Measurements from ENCODE around the gene SNTG2. TPM values are rescaled to one million over a fixed set of nuclear protein-coding genes. Genes with fewer than 3 reads are reported as not detected.

SNTG2 gene
- total RNA-seq, 5 donors from 2014 or later (not counting 1 experiment from before 2014, with no cell fraction given), result 0.86 to 4.8 (median 2.7) TPM

- Mint-ChIP-seq H3K27ac (no peak overlapping the region), H3K4me3 (no peak overlapping the region), H3K9me3 (peaks cover 0 to 3% (median 0%) of the 10 kb centered on the region in 3 donors), H3K27me3 (peaks cover 10 to 22% of the 10 kb centered on the region in 2 donors), H3K36me3 (no peaks in the 10 kb centered on the region), H3K4me1 (peaks cover 0 to 5% (median 4%) of the 10 kb centered on the region in 3 donors)
- Histone ChIP-seq H3K4me3 (ENCODE audit: control insufficient read depth in 1 of 2, extremely low read depth in 1 of 2, low read length in 1 of 2) (no peak overlapping the region), H3K4me1 (ENCODE audit: control insufficient read depth in 1 of 2, extremely low read depth in 1 of 2, insufficient read depth in 2 of 2, low read length in 2 of 2) (no peaks in the 10 kb centered on the region), H3K36me3 (ENCODE audit: control insufficient read depth in 2 of 2, extremely low read depth in 1 of 2, insufficient read depth in 1 of 2, low read length in 1 of 2) (no peaks in the 10 kb centered on the region), H3K9me3 (no peaks in the 10 kb centered on the region), H3K27me3 (replicated peaks in 1 of 2; ENCODE audit: control insufficient read depth in 2 of 2, extremely low read depth in 1 of 2, insufficient read depth in 2 of 2, low read length in 1 of 2) (peaks cover 0 to 12% of the 10 kb centered on the region in 2 experiments), H3K27ac (ENCODE audit: low read length) (no peak overlapping the region)
- ChIA-PET CTCF (no interaction called here), POLR2A (no interaction called here)
- DNase-seq (no peak), ATAC-seq (replicated peaks in 1 of 4) (no peak)
- WGBS (ENCODE audit: insufficient coverage), result 70% methylated on average over 2 of the region's 8 CpGs
Measured at GRCh38 chr2:1052771-1053191, 102.1 kb downstream of the SNTG2 start.

DNA sequence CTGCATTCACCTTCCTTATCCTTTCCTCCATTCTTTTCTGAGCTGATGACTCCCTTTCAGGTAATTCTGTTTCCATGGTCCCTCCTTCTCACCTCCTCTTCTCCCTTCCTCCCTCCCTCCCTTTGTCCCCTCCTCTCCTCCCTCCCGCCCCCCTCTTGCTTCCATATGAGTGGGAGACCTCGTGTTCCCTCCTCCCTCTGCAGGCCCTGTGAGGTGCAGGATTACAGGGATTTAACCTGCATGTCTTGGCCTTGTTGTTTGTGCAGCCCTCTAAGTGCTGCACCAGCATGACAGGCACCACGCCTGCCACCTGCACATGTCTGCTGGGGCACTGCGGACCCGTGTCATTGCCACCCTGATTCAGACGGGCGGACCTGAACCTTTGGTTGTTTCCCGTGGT, 103.1 kb downstream of the SNTG2 start:
- no peak overlapping the region for H3K4me3 Mint-ChIP-seq
- Histone ChIP-seq H3K27ac (ENCODE audit: low read length) (no peak overlapping the region), H3K9me3 (no peaks in the 10 kb centered on the region), H3K36me3 (ENCODE audit: control insufficient read depth in 2 of 2, extremely low read depth in 1 of 2, insufficient read depth in 1 of 2, low read length in 1 of 2) (no peaks in the 10 kb centered on the region), H3K4me3 (ENCODE audit: control insufficient read depth in 1 of 2, extremely low read depth in 1 of 2, low read length in 1 of 2) (no peak overlapping the region), H3K27me3 (replicated peaks in 1 of 2; ENCODE audit: control insufficient read depth in 2 of 2, extremely low read depth in 1 of 2, insufficient read depth in 2 of 2, low read length in 1 of 2) (peaks cover 2 to 12% of the 10 kb centered on the region in 2 experiments), H3K4me1 (ENCODE audit: control insufficient read depth in 1 of 2, extremely low read depth in 1 of 2, insufficient read depth in 2 of 2, low read length in 2 of 2) (no peaks in the 10 kb centered on the region)
- H3K9me3 Mint-ChIP-seq, result peaks cover 0 to 3% (median 0%) of the 10 kb centered on the region in 3 donors
- DNase-seq (no peak), ATAC-seq (replicated peaks in 1 of 4) (no peak)
- CTCF ChIA-PET, result no interaction called here
- peaks cover 0 to 5% (median 4%) of the 10 kb centered on the region in 3 donors for H3K4me1 Mint-ChIP-seq
- no peaks in the 10 kb centered on the region for H3K36me3 Mint-ChIP-seq
- H3K27ac Mint-ChIP-seq, result no peak overlapping the region
- peaks cover 7 to 22% of the 10 kb centered on the region in 2 donors for H3K27me3 Mint-ChIP-seq
- WGBS (ENCODE audit: insufficient coverage), result 70% methylated on average over 8 of the region's 8 CpGs
- POLR2A ChIA-PET, result no interaction called here

DNA sequence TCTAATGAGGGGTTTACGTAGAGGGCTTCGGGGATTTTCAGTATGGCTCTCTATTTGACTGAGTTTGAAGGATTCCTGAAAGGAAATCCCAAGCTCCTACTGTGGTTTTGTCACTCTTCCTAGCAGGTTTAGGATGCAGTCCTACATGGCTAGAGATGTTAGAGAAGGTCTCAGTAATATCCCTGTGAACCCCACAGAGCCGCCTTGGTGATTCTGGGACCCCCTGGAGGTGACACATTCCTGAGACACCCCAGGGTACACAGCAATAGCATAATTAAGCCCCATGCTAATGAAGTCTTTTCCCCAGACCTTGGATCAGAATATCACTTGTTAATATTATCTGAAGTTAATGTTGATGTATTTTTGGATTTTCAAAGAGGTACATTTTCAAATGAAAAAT, 103.8 kb downstream of the SNTG2 start:
- H3K9me3 Mint-ChIP-seq, result peaks cover 0 to under 1% (median 0%) of the 10 kb centered on the region in 3 donors
- H3K36me3 Mint-ChIP-seq, result no peaks in the 10 kb centered on the region
- WGBS (ENCODE audit: insufficient coverage), result no CpG with 5 or more reads among the region's 3 CpGs

DNA sequence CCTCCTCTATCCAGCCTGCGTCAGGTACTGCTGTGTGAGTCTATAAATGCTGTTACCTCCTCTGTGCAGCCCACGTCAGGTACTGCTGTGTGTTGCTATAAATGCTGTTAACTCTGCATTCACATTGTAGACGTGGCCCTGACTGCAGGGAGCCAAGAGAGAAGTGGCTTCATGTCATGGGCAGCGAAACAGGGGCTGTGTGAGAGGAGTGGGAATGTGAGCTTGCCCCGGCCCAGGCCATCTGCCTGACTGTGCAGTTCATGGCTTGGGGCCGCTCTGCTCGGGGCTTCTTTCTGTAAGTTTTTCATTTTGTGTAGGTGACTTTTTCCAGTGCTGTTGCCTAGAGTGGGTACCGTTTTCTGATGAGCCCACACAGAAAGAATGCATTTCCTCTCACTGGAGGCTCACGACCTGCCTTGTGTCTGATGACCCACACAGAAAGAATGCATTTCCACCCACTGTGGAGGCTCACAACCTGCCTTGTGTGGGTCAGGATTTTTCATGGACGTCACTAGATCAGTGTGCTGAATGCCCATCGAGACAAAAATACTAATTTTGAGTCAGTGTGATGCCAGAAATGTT, 104.5 kb downstream of the SNTG2 start:
- no peak overlapping the region for H3K27ac Mint-ChIP-seq
- H3K4me1 ChIP-seq (ENCODE audit: control insufficient read depth in 1 of 2, extremely low read depth in 1 of 2, insufficient read depth in 2 of 2, low read length in 2 of 2), result no peaks in the 10 kb centered on the region
- CTCF ChIA-PET, result no interaction called here
- peaks cover 2 to 12% of the 10 kb centered on the region in 2 experiments for H3K27me3 ChIP-seq (replicated peaks in 1 of 2; ENCODE audit: control insufficient read depth in 2 of 2, extremely low read depth in 1 of 2, insufficient read depth in 2 of 2, low read length in 1 of 2)
- no peak overlapping the region for H3K4me3 Mint-ChIP-seq
- no peaks in the 10 kb centered on the region for H3K9me3 Mint-ChIP-seq
- no peaks in the 10 kb centered on the region for H3K36me3 ChIP-seq (ENCODE audit: control insufficient read depth in 2 of 2, extremely low read depth in 1 of 2, insufficient read depth in 1 of 2, low read length in 1 of 2)
- WGBS (ENCODE audit: insufficient coverage), result 70% methylated on average over 8 of the region's 11 CpGs
- DNase-seq, result no peak
- H3K4me1 Mint-ChIP-seq, result peaks cover 0 to 5% (median 4%) of the 10 kb centered on the region in 3 donors
- H3K4me3 ChIP-seq (ENCODE audit: control insufficient read depth in 1 of 2, extremely low read depth in 1 of 2, low read length in 1 of 2), result no peak overlapping the region
- H3K36me3 Mint-ChIP-seq, result no peaks in the 10 kb centered on the region
- POLR2A ChIA-PET, result no interaction called here
- H3K27me3 Mint-ChIP-seq, result peaks cover 7 to 15% of the 10 kb centered on the region in 2 donors
- no peak overlapping the region for H3K27ac ChIP-seq (ENCODE audit: low read length)
- no peak for ATAC-seq (replicated peaks in 1 of 4)
- no peaks in the 10 kb centered on the region for H3K9me3 ChIP-seq

More for the DNA sequence above, 103.8 kb downstream of the SNTG2 start:
- Mint-ChIP-seq H3K27ac (no peak overlapping the region), H3K4me3 (no peak overlapping the region), H3K27me3 (peaks cover 7 to 19% of the 10 kb centered on the region in 2 donors), H3K4me1 (peaks cover 0 to 5% (median 4%) of the 10 kb centered on the region in 3 donors)
- H3K27ac ChIP-seq (ENCODE audit: low read length), result no peak overlapping the region
- no peak for ATAC-seq (replicated peaks in 1 of 4)
- H3K27me3 ChIP-seq (replicated peaks in 1 of 2; ENCODE audit: control insufficient read depth in 2 of 2, extremely low read depth in 1 of 2, insufficient read depth in 2 of 2, low read length in 1 of 2), result peaks cover 2 to 12% of the 10 kb centered on the region in 2 experiments
- no peaks in the 10 kb centered on the region for H3K36me3 ChIP-seq (ENCODE audit: control insufficient read depth in 2 of 2, extremely low read depth in 1 of 2, insufficient read depth in 1 of 2, low read length in 1 of 2)
- DNase-seq, result no peak
- no peak overlapping the region for H3K4me3 ChIP-seq (ENCODE audit: control insufficient read depth in 1 of 2, extremely low read depth in 1 of 2, low read length in 1 of 2)
- H3K4me1 ChIP-seq (ENCODE audit: control insufficient read depth in 1 of 2, extremely low read depth in 1 of 2, insufficient read depth in 2 of 2, low read length in 2 of 2), result no peaks in the 10 kb centered on the region
- ChIA-PET POLR2A (no interaction called here), CTCF (no interaction called here)
- H3K9me3 ChIP-seq, result no peaks in the 10 kb centered on the region

DNA sequence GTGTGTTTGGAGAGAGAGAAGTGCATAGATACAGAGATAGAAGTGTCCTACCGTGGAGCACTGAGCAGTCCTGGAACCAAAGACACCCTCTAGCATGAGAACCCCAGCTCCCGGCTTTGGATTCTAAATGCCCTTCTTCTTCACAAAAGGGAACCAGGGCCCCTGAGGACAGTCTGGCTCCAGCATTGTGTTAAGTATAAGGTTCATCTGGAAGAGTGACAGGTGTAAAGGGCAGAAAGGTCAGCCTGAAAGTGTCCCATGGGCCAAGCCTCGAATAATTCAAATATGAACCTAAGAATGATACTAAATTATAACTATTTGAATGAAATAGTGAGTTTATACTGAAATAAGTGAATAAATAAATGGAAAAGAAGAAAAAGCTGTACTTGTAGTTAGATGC, 109.7 kb downstream of the SNTG2 start:
- no peak for ATAC-seq (replicated peaks in 1 of 4)
- H3K27ac Mint-ChIP-seq, result no peak overlapping the region
- no peaks in the 10 kb centered on the region for H3K9me3 Mint-ChIP-seq
- Histone ChIP-seq H3K4me1 (ENCODE audit: control insufficient read depth in 1 of 2, extremely low read depth in 1 of 2, insufficient read depth in 2 of 2, low read length in 2 of 2) (no peaks in the 10 kb centered on the region), H3K9me3 (no peaks in the 10 kb centered on the region), H3K27ac (ENCODE audit: low read length) (no peak overlapping the region), H3K4me3 (ENCODE audit: control insufficient read depth in 1 of 2, extremely low read depth in 1 of 2, low read length in 1 of 2) (no peak overlapping the region), H3K36me3 (ENCODE audit: control insufficient read depth in 2 of 2, extremely low read depth in 1 of 2, insufficient read depth in 1 of 2, low read length in 1 of 2) (no peaks in the 10 kb centered on the region), H3K27me3 (replicated peaks in 1 of 2; ENCODE audit: control insufficient read depth in 2 of 2, extremely low read depth in 1 of 2, insufficient read depth in 2 of 2, low read length in 1 of 2) (peaks cover under 1 to 2% of the 10 kb centered on the region in 2 experiments)
- WGBS (ENCODE audit: insufficient coverage), result no CpG with 5 or more reads among the region's 3 CpGs
- no peak for DNase-seq
- no peak overlapping the region for H3K4me3 Mint-ChIP-seq
- H3K4me1 Mint-ChIP-seq, result no peaks in the 10 kb centered on the region
- H3K36me3 Mint-ChIP-seq, result no peaks in the 10 kb centered on the region
- ChIA-PET POLR2A (no interaction called here), CTCF (no interaction called here)
- H3K27me3 Mint-ChIP-seq, result peaks cover 4 to 10% of the 10 kb centered on the region in 2 donors

- no peaks in the 10 kb centered on the region for H3K4me1 ChIP-seq (ENCODE audit: control insufficient read depth in 1 of 2, extremely low read depth in 1 of 2, insufficient read depth in 2 of 2, low read length in 2 of 2)
Measured at GRCh38 chr2:1060987-1061386, 110.3 kb downstream of the SNTG2 start.

More at GRCh38 chr2:1060987-1061386, 110.3 kb downstream of the SNTG2 start:
- DNase-seq, result no peak
- Histone ChIP-seq H3K36me3 (ENCODE audit: control insufficient read depth in 2 of 2, extremely low read depth in 1 of 2, insufficient read depth in 1 of 2, low read length in 1 of 2) (no peaks in the 10 kb centered on the region), H3K4me3 (ENCODE audit: control insufficient read depth in 1 of 2, extremely low read depth in 1 of 2, low read length in 1 of 2) (no peak overlapping the region), H3K9me3 (no peaks in the 10 kb centered on the region), H3K27me3 (replicated peaks in 1 of 2; ENCODE audit: control insufficient read depth in 2 of 2, extremely low read depth in 1 of 2, insufficient read depth in 2 of 2, low read length in 1 of 2) (peaks cover 0 to 2% of the 10 kb centered on the region in 2 experiments), H3K27ac (ENCODE audit: low read length) (no peak overlapping the region)
- ATAC-seq (replicated peaks in 1 of 4), result no peak
- H3K36me3 Mint-ChIP-seq, result no peaks in the 10 kb centered on the region
- H3K4me3 Mint-ChIP-seq, result no peak overlapping the region
- WGBS (ENCODE audit: insufficient coverage), result 80% methylated on average over 2 of the region's 5 CpGs
- no peak overlapping the region for H3K27ac Mint-ChIP-seq
- H3K4me1 Mint-ChIP-seq, result no peaks in the 10 kb centered on the region
- peaks cover 4 to 10% of the 10 kb centered on the region in 2 donors for H3K27me3 Mint-ChIP-seq
- ChIA-PET POLR2A (no interaction called here), CTCF (no interaction called here)
- no peaks in the 10 kb centered on the region for H3K9me3 Mint-ChIP-seq

All from T-cell (primary cell).